Naive thymus-derived CD4-positive, alpha-beta T cell (primary cell): ENCODE results near the gene DDX39A. TPM values are rescaled to one million over a fixed set of nuclear protein-coding genes. Genes with fewer than 3 reads are reported as not detected.

Source experiments
- ATAC-seq: fragments of 150-1000 bp; cut with Tn5 transposase; 2 replicates; pipeline ENCODE4 v1.10.0; 2021; ENCODE audit warnings: mild to moderate bottlenecking, moderate library complexity
- CTCF ChIA-PET: fragments of 350-600 bp; sonication (Branson Sonifier 250); formaldehyde crosslinking; loops from one replicate; lab custom pipeline; 2021; ENCODE audit warnings: antibody characterized with exemption; lab: Charles Lee
- POLR2A ChIA-PET: fragments of 350-600 bp; sonication (Branson Sonifier 250); formaldehyde crosslinking; loops from one replicate; lab custom pipeline; 2021; ENCODE audit warnings: antibody characterized with exemption, inconsistent platforms; lab: Charles Lee
- DNase-seq, 9 donors: peaks; one replicate each; pipeline versions ENCODE4 v3.0.0 to v3.0.0-alpha.2; 2020 to 2022; ENCODE audit warnings: mixed read lengths in 1 of 9
- H3K27ac ChIP-seq: one replicate; pipeline ENCODE4 v1.7.0; 2013; ENCODE audit warnings: mild to moderate bottlenecking, low read depth, low read length, moderate library complexity
- H3K27me3 ChIP-seq, 2 donors: one replicate each; pipeline ENCODE4 v1.7.0; 2013; ENCODE audit warnings: low read length in 2 of 2, mild to moderate bottlenecking in 2 of 2, moderate library complexity in 2 of 2; ENCODE audit not compliant: control insufficient read depth in 2 of 2, insufficient read depth in 2 of 2
- H3K36me3 ChIP-seq, 3 experiments: 1 replicate in 2 of 3; 2 replicates in 1 of 3; pipeline ENCODE4 v1.7.0; 2013; ENCODE audit warnings: low read length in 3 of 3, mild to moderate bottlenecking in 3 of 3, moderate library complexity in 1 of 3; ENCODE audit not compliant: insufficient read depth in 3 of 3, control insufficient read depth in 2 of 3
- H3K4me1 ChIP-seq, 2 donors: one replicate each; pipeline ENCODE4 v1.7.0; 2013; ENCODE audit warnings: low read length in 2 of 2, mild to moderate bottlenecking in 2 of 2, moderate library complexity in 1 of 2; ENCODE audit not compliant: control insufficient read depth in 2 of 2, insufficient read depth in 2 of 2
- H3K4me3 ChIP-seq: 2 replicates; pipeline ENCODE4 v1.7.0; 2013; ENCODE audit warnings: mild to moderate bottlenecking, low read length
- H3K9me3 ChIP-seq, 3 experiments: 1 replicate in 2 of 3; 2 replicates in 1 of 3; pipeline ENCODE4 v1.7.0; 2013; ENCODE audit warnings: low read length in 3 of 3; ENCODE audit not compliant: control insufficient read depth in 2 of 3
- H3K27ac Mint-ChIP-seq, 9 donors: one replicate each; pipeline ENCODE4 v1.8.0; 2020 to 2022; ENCODE audit warnings: mixed read lengths in 9 of 9, mild to moderate bottlenecking in 8 of 9, moderate library complexity in 5 of 9, inconsistent platforms in 2 of 9
- H3K27me3 Mint-ChIP-seq, 5 donors: one replicate each; pipeline ENCODE4 v1.8.0; 2021 to 2022; ENCODE audit warnings: mixed read lengths in 5 of 5, mild to moderate bottlenecking in 1 of 5
- H3K36me3 Mint-ChIP-seq, 5 donors: one replicate each; pipeline ENCODE4 v1.8.0; 2020 to 2022; ENCODE audit warnings: mixed read lengths in 5 of 5, mild to moderate bottlenecking in 3 of 5, inconsistent platforms in 1 of 5
- H3K4me1 Mint-ChIP-seq, 7 donors: one replicate each; pipeline ENCODE4 v1.8.0; 2020 to 2022; ENCODE audit warnings: mixed read lengths in 7 of 7, mild to moderate bottlenecking in 3 of 7, inconsistent platforms in 1 of 7
- H3K4me3 Mint-ChIP-seq, 10 donors: one replicate each; pipeline ENCODE4 v1.8.0; 2020 to 2022; ENCODE audit warnings: mild to moderate bottlenecking in 10 of 10, mixed read lengths in 10 of 10, moderate library complexity in 6 of 10, inconsistent platforms in 2 of 10
- H3K9me3 Mint-ChIP-seq, 11 donors: one replicate each; pipeline ENCODE4 v1.8.0; 2020 to 2022; ENCODE audit warnings: mixed read lengths in 11 of 11, mild to moderate bottlenecking in 4 of 11, inconsistent platforms in 1 of 11, moderate library complexity in 1 of 11
- intact Hi-C, 2 donors: fragments of 100-400 bp; cut with micrococcal nuclease; formaldehyde crosslinking; loops; one replicate each; pipeline ENCODE4 v1.15.1; 2023
- polyA plus RNA-seq, 2 donors: library from polyadenylated mRNA; unstranded; fragments of 300-500 nt; fragmentation: Illumina TruSeq; gene quantifications; one replicate each; pipeline ENCODE4 v1.2.3, GENCODE V29; 2021
- total RNA-seq, 6 experiments: library from RNA in 5 of 6; stranded (reverse) in 5 of 6; gene quantifications; 1 replicate in 5 of 6; 2 replicates in 1 of 6; pipeline ENCODE4 v1.2.3 and lab custom pipeline; 2021 to 2026

DDX39A gene
- total and polyA plus RNA-seq, 7 experiments from 2014 or later, result 98.6 to 288 (median 144) TPM

DNA sequence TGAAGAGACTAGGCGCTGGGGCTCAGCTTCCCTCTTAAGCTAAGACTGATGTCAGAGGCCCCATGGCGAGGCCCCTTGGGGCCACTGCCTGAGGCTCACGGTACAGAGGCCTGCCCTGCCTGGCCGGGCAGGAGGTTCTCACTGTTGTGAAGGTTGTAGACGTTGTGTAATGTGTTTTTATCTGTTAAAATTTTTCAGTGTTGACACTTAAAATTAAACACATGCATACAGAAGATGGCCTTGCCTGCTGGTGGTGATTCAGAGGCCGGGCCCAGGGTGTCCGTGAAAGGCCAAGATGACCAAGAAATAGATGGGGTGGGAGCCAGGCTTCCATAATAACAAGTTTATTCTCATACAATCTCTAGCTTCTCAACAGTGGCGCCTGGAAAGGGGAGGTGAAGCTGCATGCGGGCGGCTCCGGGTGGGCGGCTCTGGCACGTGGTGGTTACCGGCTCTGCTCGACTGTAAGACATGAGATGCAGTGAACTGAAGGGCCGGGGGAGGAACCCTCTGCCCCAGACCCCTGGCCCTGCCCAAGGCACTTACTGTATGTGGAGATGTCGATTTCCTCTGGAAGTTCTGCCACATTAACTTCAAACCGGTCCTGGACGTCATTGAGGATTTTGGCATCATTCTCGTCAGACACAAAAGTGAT is 10.5 kb downstream of the DDX39A start:
- H3K4me3 Mint-ChIP-seq, result peak overlapping the region in 5 of 10 donors; percentile 19 to 36 (median 27)
- peaks cover 14 to 44% (median 28%) of the 10 kb centered on the region in 7 donors for H3K4me1 Mint-ChIP-seq
- CTCF ChIA-PET, result interaction anchor here (0.6 to 4.9 kb wide), 3 partner anchors 47 to 188 kb away, joined by 3 to 81 read pairs (median 4); no protein-coding TSS in a partner anchor
- no peak for ATAC-seq
- H3K27ac Mint-ChIP-seq, result peak overlapping the region in 8 of 9 donors; percentile 3 to 74 (median 46)
- peaks cover 25 to 51% of the 10 kb centered on the region in 2 donors for H3K4me1 ChIP-seq
- DNase-seq, result no peak
- H3K9me3 ChIP-seq, result no peaks in the 10 kb centered on the region
- no peaks in the 10 kb centered on the region for H3K27me3 Mint-ChIP-seq
- peaks cover 4 to 51% (median 21%) of the 10 kb centered on the region in 5 donors for H3K36me3 Mint-ChIP-seq
- H3K9me3 Mint-ChIP-seq, result no peaks in the 10 kb centered on the region
- H3K27me3 ChIP-seq, result no peaks in the 10 kb centered on the region
- H3K27ac ChIP-seq, result no peak overlapping the region
- POLR2A ChIA-PET, result interaction anchor here (0.8 kb wide), 1 partner anchor 47 kb away, joined by 3 read pairs; no protein-coding TSS in a partner anchor
- intact Hi-C loops, result loop anchor here in 1 of 2 donors (5.0 kb wide), 1 partner anchor 206 kb away; no protein-coding TSS in a partner anchor
- H3K36me3 ChIP-seq, result peaks cover 57 to 97% (median 67%) of the 10 kb centered on the region in 3 experiments
- no peak overlapping the region for H3K4me3 ChIP-seq

DNA sequence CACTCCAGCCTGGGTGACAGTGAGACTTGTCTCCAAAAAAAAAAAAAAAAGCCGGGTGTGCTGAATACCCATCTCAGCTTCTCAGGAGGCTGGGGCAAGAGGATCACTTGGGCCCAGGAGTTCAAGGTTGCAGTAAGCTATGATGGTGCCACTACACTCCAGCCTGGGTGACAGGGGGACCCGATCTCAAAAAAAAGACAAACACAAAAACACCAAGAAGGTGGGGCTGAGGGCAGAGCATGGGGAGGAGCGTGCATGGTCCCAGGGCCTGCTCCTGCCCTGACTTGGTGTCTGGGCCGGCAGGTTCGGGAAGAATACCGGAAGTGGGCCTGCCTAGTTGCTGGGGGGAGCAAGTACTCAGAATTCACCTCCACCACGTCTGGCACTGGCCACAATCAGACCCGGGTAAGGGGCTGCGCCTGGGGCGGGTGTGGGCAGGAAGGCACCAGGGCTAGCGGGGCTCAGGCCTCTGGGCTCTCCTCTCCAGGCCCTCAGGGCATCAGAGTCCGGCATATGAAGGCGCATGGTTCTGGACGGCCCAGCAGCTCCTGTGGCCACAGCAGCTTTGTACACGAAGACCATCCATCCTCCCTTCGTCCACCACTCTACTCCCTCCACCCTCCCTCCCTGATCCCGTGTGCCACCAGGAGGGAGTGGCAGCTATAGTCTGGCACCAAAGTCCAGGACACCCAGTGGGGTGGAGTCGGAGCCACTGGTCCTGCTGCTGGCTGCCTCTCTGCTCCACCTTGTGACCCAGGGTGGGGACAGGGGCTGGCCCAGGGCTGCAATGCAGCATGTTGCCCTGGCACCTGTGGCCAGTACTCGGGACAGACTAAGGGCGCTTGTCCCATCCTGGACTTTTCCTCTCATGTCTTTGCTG is 11.3 kb downstream of the DDX39A start:
- peaks cover 55 to 97% (median 70%) of the 10 kb centered on the region in 3 experiments for H3K36me3 ChIP-seq
- H3K4me3 Mint-ChIP-seq, result peak overlapping the region in 3 of 10 donors; percentile 27 to 52 (median 29)
- CTCF ChIA-PET, result interaction anchor here (0.6 to 4.9 kb wide), 7 partner anchors 12 to 129 kb away, joined by 4 to 81 read pairs (median 4); partner anchors contain the start of gene DDX39A
- no peaks in the 10 kb centered on the region for H3K9me3 ChIP-seq
- DNase-seq (no peak), ATAC-seq (no peak)
- H3K27ac ChIP-seq, result no peak overlapping the region
- H3K27ac Mint-ChIP-seq, result peak overlapping the region in 7 of 9 donors; percentile 31 to 81 (median 54)
- no peaks in the 10 kb centered on the region for H3K9me3 Mint-ChIP-seq
- no peaks in the 10 kb centered on the region for H3K27me3 Mint-ChIP-seq
- POLR2A ChIA-PET, result interaction anchor here (0.8 to 2.2 kb wide), 2 partner anchors 27 to 46 kb away, joined by 3 to 18 read pairs; partner anchors contain the start of gene ADGRE5
- intact Hi-C loops, result loop anchor here in 1 of 2 donors (5.0 kb wide), 1 partner anchor 206 kb away; no protein-coding TSS in a partner anchor
- no peaks in the 10 kb centered on the region for H3K27me3 ChIP-seq
- H3K4me1 ChIP-seq, result peaks cover 18 to 44% of the 10 kb centered on the region in 2 donors
- peaks cover 7 to 36% (median 21%) of the 10 kb centered on the region in 7 donors for H3K4me1 Mint-ChIP-seq
- H3K36me3 Mint-ChIP-seq, result peaks cover 4 to 45% (median 21%) of the 10 kb centered on the region in 5 donors
- no peak overlapping the region for H3K4me3 ChIP-seq

DNA sequence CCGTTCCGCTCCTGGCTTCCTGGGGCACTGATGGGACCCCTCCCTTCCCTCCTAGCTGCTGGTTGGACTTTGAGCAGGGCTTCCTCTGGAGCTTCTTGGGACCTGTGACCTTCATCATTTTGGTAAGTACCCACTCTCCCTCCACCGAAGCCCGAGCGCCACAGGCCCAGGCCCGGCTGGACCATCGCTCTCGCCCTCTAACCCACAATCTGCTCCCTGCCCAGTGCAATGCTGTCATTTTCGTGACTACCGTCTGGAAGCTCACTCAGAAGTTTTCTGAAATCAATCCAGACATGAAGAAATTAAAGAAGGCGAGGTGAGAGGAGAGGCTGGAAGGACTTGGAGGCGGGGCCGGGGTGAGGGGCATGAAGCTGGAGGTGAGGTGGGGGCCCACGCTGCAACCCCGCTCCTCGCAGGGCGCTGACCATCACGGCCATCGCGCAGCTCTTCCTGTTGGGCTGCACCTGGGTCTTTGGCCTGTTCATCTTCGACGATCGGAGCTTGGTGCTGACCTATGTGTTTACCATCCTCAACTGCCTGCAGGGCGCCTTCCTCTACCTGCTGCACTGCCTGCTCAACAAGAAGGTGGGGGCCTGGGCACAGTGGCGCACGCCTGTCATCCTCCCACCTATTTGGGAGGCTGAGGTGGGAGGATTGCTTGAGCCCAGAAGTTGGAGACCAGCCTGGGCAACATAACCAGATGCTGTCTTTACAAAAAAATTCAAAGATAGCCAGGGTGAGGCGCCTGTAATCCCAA is 12.3 kb downstream of the DDX39A start:
- ChIA-PET CTCF (interaction anchor here (0.6 to 4.9 kb wide), 11 partner anchors 13 to 270 kb away, joined by 3 to 81 read pairs (median 5); partner anchors contain the start of genes ASF1B and DDX39A), POLR2A (interaction anchor here (0.8 to 3.4 kb wide), 9 partner anchors 9 to 270 kb away, joined by 3 to 18 read pairs (median 6); partner anchors contain the start of genes ADGRE5, ASF1B and DDX39A)
- Mint-ChIP-seq H3K36me3 (peaks cover 4 to 50% (median 21%) of the 10 kb centered on the region in 5 donors), H3K4me1 (peaks cover 6 to 34% (median 21%) of the 10 kb centered on the region in 7 donors), H3K27me3 (no peaks in the 10 kb centered on the region), H3K9me3 (no peaks in the 10 kb centered on the region), H3K27ac (peak overlapping the region in 8 of 9 donors; percentile 12 to 85 (median 66)), H3K4me3 (no peak overlapping the region)
- Histone ChIP-seq H3K27ac (peak overlapping the region; percentile 32), H3K9me3 (no peaks in the 10 kb centered on the region), H3K4me1 (peaks cover 8 to 34% of the 10 kb centered on the region in 2 donors), H3K4me3 (no peak overlapping the region), H3K27me3 (no peaks in the 10 kb centered on the region), H3K36me3 (peaks cover 47 to 97% (median 64%) of the 10 kb centered on the region in 3 experiments)
- DNase-seq (no peak), ATAC-seq (no peak)
- intact Hi-C loops, result loop anchor here (1.0 to 5.0 kb wide), 7 partner anchors 12 to 271 kb away; partner anchors contain the start of genes ASF1B (in 1 of the 2) and DDX39A (in 1 of the 2)

DNA sequence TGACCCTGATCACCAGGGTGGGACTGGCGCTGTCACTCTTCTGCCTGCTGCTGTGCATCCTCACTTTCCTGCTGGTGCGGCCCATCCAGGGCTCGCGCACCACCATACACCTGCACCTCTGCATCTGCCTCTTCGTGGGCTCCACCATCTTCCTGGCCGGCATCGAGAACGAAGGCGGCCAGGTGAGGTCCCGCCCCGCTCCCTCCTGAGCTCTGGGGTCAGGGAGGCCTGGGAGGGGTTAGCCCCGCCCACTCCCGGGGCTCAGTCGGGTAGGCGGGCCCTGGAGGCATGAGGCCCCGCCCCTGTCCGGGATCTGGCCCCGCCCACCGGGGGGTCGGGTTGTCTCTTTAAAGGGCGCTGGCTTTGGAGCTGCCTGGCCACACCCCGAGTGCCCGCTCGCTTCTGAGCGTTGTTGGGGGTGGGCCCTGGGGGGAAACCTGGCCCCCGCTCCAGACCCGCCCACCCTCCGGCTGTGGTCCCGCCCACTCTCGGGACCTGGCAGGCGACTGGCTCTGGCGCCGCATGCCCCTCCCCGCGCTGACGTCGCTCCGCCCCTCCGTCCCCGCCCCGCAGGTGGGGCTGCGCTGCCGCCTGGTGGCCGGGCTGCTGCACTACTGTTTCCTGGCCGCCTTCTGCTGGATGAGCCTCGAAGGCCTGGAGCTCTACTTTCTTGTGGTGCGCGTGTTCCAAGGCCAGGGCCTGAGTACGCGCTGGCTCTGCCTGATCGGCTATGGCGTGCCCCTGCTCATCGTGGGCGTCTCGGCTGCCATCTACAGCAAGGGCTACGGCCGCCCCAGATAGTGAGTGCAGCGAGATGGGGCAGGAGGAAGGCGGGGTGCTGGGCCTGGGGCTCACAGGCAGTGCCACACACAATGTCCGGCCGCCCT is 13.1 kb downstream of the DDX39A start:
- DNase-seq (peak; percentile 85 to 96 (median 91)), ATAC-seq (peak; percentile 76)
- Histone ChIP-seq H3K27me3 (no peaks in the 10 kb centered on the region), H3K9me3 (no peaks in the 10 kb centered on the region), H3K4me1 (peaks cover 8 to 25% of the 10 kb centered on the region in 2 donors), H3K4me3 (no peak overlapping the region), H3K27ac (peak overlapping the region; percentile 54), H3K36me3 (peaks cover 44 to 97% (median 64%) of the 10 kb centered on the region in 3 experiments)
- intact Hi-C loops, result loop anchor here (1.0 to 5.0 kb wide), 7 partner anchors 13 to 270 kb away; partner anchors contain the start of genes ASF1B (in 1 of the 2) and DDX39A (in 1 of the 2)
- peaks cover 6 to 26% (median 20%) of the 10 kb centered on the region in 7 donors for H3K4me1 Mint-ChIP-seq
- POLR2A ChIA-PET, result interaction anchor here (0.7 to 3.4 kb wide), 15 partner anchors 8 to 269 kb away, joined by 3 to 18 read pairs (median 5); partner anchors contain the start of genes ADGRE5, ASF1B and DDX39A
- CTCF ChIA-PET, result interaction anchor here (0.6 to 4.9 kb wide), 16 partner anchors 9 to 269 kb away, joined by 3 to 81 read pairs (median 4); partner anchors contain the start of genes ADGRE5, ASF1B and DDX39A
- peak overlapping the region in 1 of 10 donors; percentile 12 for H3K4me3 Mint-ChIP-seq
- no peaks in the 10 kb centered on the region for H3K27me3 Mint-ChIP-seq
- H3K27ac Mint-ChIP-seq, result peak overlapping the region; percentile 58 to 85 (median 60)
- H3K36me3 Mint-ChIP-seq, result peaks cover 4 to 49% (median 27%) of the 10 kb centered on the region in 5 donors
- H3K9me3 Mint-ChIP-seq, result no peaks in the 10 kb centered on the region

DNA sequence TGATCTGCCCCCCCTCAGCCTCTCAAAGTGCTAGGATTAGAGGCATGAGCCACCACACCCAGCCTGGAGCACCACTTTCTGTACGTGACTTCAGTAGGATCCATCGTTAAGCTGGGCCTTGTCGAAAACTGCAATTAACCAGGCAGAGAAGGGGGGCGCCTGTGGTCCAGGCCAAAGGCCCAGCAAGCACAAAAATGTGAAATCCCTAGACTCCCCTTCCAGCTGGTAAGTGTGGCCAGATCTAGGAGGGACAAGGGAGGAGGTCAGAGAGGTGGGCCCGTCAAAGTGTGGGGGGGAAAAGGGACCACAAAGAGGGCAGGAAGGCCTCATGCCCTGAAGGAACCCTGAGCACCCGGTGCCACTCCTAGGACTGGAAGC is 13.8 kb downstream of the DDX39A start:
- Histone ChIP-seq H3K36me3 (peaks cover 38 to 97% (median 64%) of the 10 kb centered on the region in 3 experiments), H3K9me3 (no peaks in the 10 kb centered on the region), H3K27ac (peak overlapping the region; percentile 54), H3K4me3 (no peak overlapping the region), H3K27me3 (no peaks in the 10 kb centered on the region), H3K4me1 (peaks cover 8 to 19% of the 10 kb centered on the region in 2 donors)
- CTCF ChIA-PET, result interaction anchor here (0.6 to 4.9 kb wide), 8 partner anchors 10 to 269 kb away, joined by 3 to 81 read pairs (median 9); partner anchors contain the start of genes ADGRE5 and ASF1B
- intact Hi-C loops, result loop anchor here in 1 of 2 donors (5.0 kb wide), 1 partner anchor 203 kb away; no protein-coding TSS in a partner anchor
- H3K36me3 Mint-ChIP-seq, result peaks cover 4 to 46% (median 27%) of the 10 kb centered on the region in 5 donors
- ATAC-seq (no peak), DNase-seq (no peak)
- H3K9me3 Mint-ChIP-seq, result no peaks in the 10 kb centered on the region
- H3K27ac Mint-ChIP-seq, result peak overlapping the region in 6 of 9 donors; percentile 21 to 71 (median 59)
- H3K4me1 Mint-ChIP-seq, result peaks cover 6 to 22% (median 16%) of the 10 kb centered on the region in 7 donors
- no peaks in the 10 kb centered on the region for H3K27me3 Mint-ChIP-seq
- peak overlapping the region in 1 of 10 donors; percentile 12 for H3K4me3 Mint-ChIP-seq
- POLR2A ChIA-PET, result interaction anchor here (0.7 to 3.4 kb wide), 12 partner anchors 11 to 269 kb away, joined by 3 to 18 read pairs (median 6); partner anchors contain the start of genes ADGRE5, ASF1B and DDX39A
